ENCODE measurements around the gene KIAA0319L.

KIAA0319L gene

GRCh38 chr1:35433714-35434113, 123.5 kb downstream of the KIAA0319L start:
- Histone ChIP-seq H2AFZ (ENCODE audit: low read depth, low read length) (no peak overlapping the region), H3K9ac (ENCODE audit: low read depth, low read length) (no peak overlapping the region), H3K4me1 (ENCODE audit: insufficient read depth, low read length) (no peaks in the 10 kb centered on the region), H3K27ac (ENCODE audit: low read length) (no peak overlapping the region), H3K4me3 (ENCODE audit: low read depth in 1 of 2, low read length in 2 of 2) (no peak overlapping the region), H3K27me3 (ENCODE audit: insufficient read depth, low read length, poor library complexity) (no peaks in the 10 kb centered on the region), H3K4me2 (ENCODE audit: insufficient read depth, low read length) (no peak overlapping the region), H3K79me2 (ENCODE audit: insufficient read depth, low read length) (no peaks in the 10 kb centered on the region), H3K36me3 (ENCODE audit: insufficient read depth, low read length) (peaks cover 46% of the 10 kb centered on the region), H3K9me3 (ENCODE audit: insufficient read depth, low read length, severe bottlenecking) (no peaks in the 10 kb centered on the region), H4K20me1 (ENCODE audit: insufficient read depth, low read length) (no peaks in the 10 kb centered on the region)
- no peak for ATAC-seq (ENCODE audit: insufficient read depth, low read depth)
- no peak for DNase-seq
- TF ChIP-seq EZH2 (IDR thresholded peaks at IDR 0.05; ENCODE audit: borderline replicate concordance, low read depth, low read length, severe bottlenecking), result no peak
- TF ChIP-seq, protein P1, sequence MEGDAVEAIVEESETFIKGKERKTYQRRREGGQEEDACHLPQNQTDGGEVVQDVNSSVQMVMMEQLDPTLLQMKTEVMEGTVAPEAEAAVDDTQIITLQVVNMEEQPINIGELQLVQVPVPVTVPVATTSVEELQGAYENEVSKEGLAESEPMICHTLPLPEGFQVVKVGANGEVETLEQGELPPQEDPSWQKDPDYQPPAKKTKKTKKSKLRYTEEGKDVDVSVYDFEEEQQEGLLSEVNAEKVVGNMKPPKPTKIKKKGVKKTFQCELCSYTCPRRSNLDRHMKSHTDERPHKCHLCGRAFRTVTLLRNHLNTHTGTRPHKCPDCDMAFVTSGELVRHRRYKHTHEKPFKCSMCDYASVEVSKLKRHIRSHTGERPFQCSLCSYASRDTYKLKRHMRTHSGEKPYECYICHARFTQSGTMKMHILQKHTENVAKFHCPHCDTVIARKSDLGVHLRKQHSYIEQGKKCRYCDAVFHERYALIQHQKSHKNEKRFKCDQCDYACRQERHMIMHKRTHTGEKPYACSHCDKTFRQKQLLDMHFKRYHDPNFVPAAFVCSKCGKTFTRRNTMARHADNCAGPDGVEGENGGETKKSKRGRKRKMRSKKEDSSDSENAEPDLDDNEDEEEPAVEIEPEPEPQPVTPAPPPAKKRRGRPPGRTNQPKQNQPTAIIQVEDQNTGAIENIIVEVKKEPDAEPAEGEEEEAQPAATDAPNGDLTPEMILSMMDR (IDR thresholded peaks at IDR 0.05; ENCODE audit: borderline replicate concordance, extremely low read depth, low read length, poor library complexity, severe bottlenecking), result no peak

DNA sequence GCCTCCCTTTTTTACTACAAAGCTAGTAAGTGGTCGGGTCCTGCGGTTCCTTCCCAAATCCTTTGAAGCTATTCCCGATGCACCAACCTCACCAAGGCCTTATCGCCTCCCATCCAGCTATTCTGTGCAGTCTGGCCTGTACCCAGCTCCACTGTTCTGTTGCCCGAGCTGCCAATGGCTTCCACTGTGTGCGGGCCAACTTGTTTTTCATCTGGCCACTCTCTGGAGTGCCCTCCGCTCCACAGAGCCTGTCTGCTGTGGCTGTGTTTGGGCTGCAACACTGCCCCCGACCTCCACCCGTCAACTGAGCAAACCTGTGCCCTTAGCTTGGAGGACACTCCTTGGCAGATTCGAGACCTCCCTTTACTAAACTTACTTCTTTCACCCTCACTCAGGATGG, 125.0 kb downstream of the KIAA0319L start:
- ATAC-seq (ENCODE audit: insufficient read depth, low read depth), result no peak
- Histone ChIP-seq H2AFZ (ENCODE audit: low read depth, low read length) (no peak overlapping the region), H3K9me3 (ENCODE audit: insufficient read depth, low read length, severe bottlenecking) (no peaks in the 10 kb centered on the region), H3K36me3 (ENCODE audit: insufficient read depth, low read length) (peaks cover 41% of the 10 kb centered on the region), H3K27ac (ENCODE audit: low read length) (no peak overlapping the region), H3K27me3 (ENCODE audit: insufficient read depth, low read length, poor library complexity) (no peaks in the 10 kb centered on the region), H4K20me1 (ENCODE audit: insufficient read depth, low read length) (no peaks in the 10 kb centered on the region), H3K9ac (ENCODE audit: low read depth, low read length) (no peak overlapping the region), H3K4me3 (ENCODE audit: low read depth in 1 of 2, low read length in 2 of 2) (no peak overlapping the region), H3K4me1 (ENCODE audit: insufficient read depth, low read length) (no peaks in the 10 kb centered on the region), H3K79me2 (ENCODE audit: insufficient read depth, low read length) (no peaks in the 10 kb centered on the region), H3K4me2 (ENCODE audit: insufficient read depth, low read length) (no peak overlapping the region)
- no peak for TF ChIP-seq EZH2 (IDR thresholded peaks at IDR 0.05; ENCODE audit: borderline replicate concordance, low read depth, low read length, severe bottlenecking)
- TF ChIP-seq, protein P1 (IDR thresholded peaks at IDR 0.05; ENCODE audit: borderline replicate concordance, extremely low read depth, low read length, poor library complexity, severe bottlenecking), result no peak
- DNase-seq, result no peak

GRCh38 chr1:35431173-35431599, 126.0 kb downstream of the KIAA0319L start:
- no peak for TF ChIP-seq EZH2 (IDR thresholded peaks at IDR 0.05; ENCODE audit: borderline replicate concordance, low read depth, low read length, severe bottlenecking)
- TF ChIP-seq, protein P1 (IDR thresholded peaks at IDR 0.05; ENCODE audit: borderline replicate concordance, extremely low read depth, low read length, poor library complexity, severe bottlenecking), result no peak
- Histone ChIP-seq H3K79me2 (ENCODE audit: insufficient read depth, low read length) (no peaks in the 10 kb centered on the region), H3K4me2 (ENCODE audit: insufficient read depth, low read length) (no peak overlapping the region), H2AFZ (ENCODE audit: low read depth, low read length) (no peak overlapping the region), H3K9ac (ENCODE audit: low read depth, low read length) (no peak overlapping the region), H3K9me3 (ENCODE audit: insufficient read depth, low read length, severe bottlenecking) (no peaks in the 10 kb centered on the region), H3K4me3 (ENCODE audit: low read depth in 1 of 2, low read length in 2 of 2) (no peak overlapping the region), H3K27ac (ENCODE audit: low read length) (no peak overlapping the region), H3K36me3 (ENCODE audit: insufficient read depth, low read length) (peaks cover 36% of the 10 kb centered on the region), H4K20me1 (ENCODE audit: insufficient read depth, low read length) (no peaks in the 10 kb centered on the region), H3K27me3 (ENCODE audit: insufficient read depth, low read length, poor library complexity) (no peaks in the 10 kb centered on the region), H3K4me1 (ENCODE audit: insufficient read depth, low read length) (no peaks in the 10 kb centered on the region)
- DNase-seq (no peak), ATAC-seq (ENCODE audit: insufficient read depth, low read depth) (no peak)

GRCh38 chr1:35430762-35431161, 126.4 kb downstream of the KIAA0319L start:
- Histone ChIP-seq H3K4me2 (ENCODE audit: insufficient read depth, low read length) (no peak overlapping the region), H2AFZ (ENCODE audit: low read depth, low read length) (no peak overlapping the region), H3K79me2 (ENCODE audit: insufficient read depth, low read length) (no peaks in the 10 kb centered on the region), H3K9ac (ENCODE audit: low read depth, low read length) (no peak overlapping the region), H3K4me3 (ENCODE audit: low read depth in 1 of 2, low read length in 2 of 2) (no peak overlapping the region), H4K20me1 (ENCODE audit: insufficient read depth, low read length) (no peaks in the 10 kb centered on the region), H3K36me3 (ENCODE audit: insufficient read depth, low read length) (peaks cover 31% of the 10 kb centered on the region), H3K27me3 (ENCODE audit: insufficient read depth, low read length, poor library complexity) (no peaks in the 10 kb centered on the region), H3K9me3 (ENCODE audit: insufficient read depth, low read length, severe bottlenecking) (no peaks in the 10 kb centered on the region), H3K4me1 (ENCODE audit: insufficient read depth, low read length) (no peaks in the 10 kb centered on the region), H3K27ac (ENCODE audit: low read length) (no peak overlapping the region)
- TF ChIP-seq EZH2 (IDR thresholded peaks at IDR 0.05; ENCODE audit: borderline replicate concordance, low read depth, low read length, severe bottlenecking), result no peak
- TF ChIP-seq, protein P1 (IDR thresholded peaks at IDR 0.05; ENCODE audit: borderline replicate concordance, extremely low read depth, low read length, poor library complexity, severe bottlenecking), result no peak
- DNase-seq (no peak), ATAC-seq (ENCODE audit: insufficient read depth, low read depth) (no peak)
